Neural cell (in vitro differentiated cells): Measurements from ENCODE around the gene MAPK7.

Experiments
- CTCF ChIP-seq: fragments of 450-650 bp; IDR thresholded peaks from 2 replicates; pipeline ENCODE4 v1.5.1; 2014; ENCODE audit warnings: antibody characterized with exemption, mild to moderate bottlenecking, moderate library complexity; ENCODE audit not compliant: poor library complexity, severe bottlenecking
- EP300 ChIP-seq: fragments of 450-650 bp; conservative IDR thresholded peaks from 2 replicates; pipeline ENCODE4 v1.6.1; 2014; ENCODE audit warnings: antibody characterized with exemption, mild to moderate bottlenecking, moderate library complexity; ENCODE audit not compliant: poor library complexity, severe bottlenecking
- EZH2 ChIP-seq: fragments of 200-600, 300-800 bp; shearing (Covaris generic), sonication (generic); IDR thresholded peaks from 2 replicates; pipeline ENCODE4 v1.6.1; 2014; ENCODE audit warnings: antibody characterized with exemption, low read length, borderline replicate concordance, mild to moderate bottlenecking; ENCODE audit not compliant: insufficient read depth, poor library complexity, severe bottlenecking
- MXI1 ChIP-seq: fragments of 450-650 bp; conservative IDR thresholded peaks from 2 replicates; pipeline ENCODE4 v1.6.1; 2014; ENCODE audit warnings: antibody characterized with exemption, mild to moderate bottlenecking; ENCODE audit not compliant: poor library complexity, severe bottlenecking
- POLR2AphosphoS5 ChIP-seq: IDR thresholded peaks from 2 replicates; pipeline ENCODE4 v1.6.1; 2012
- RAD21 ChIP-seq: fragments of 450-650 bp; conservative IDR thresholded peaks from 2 replicates; pipeline ENCODE4 v1.6.1; 2014; ENCODE audit warnings: antibody characterized with exemption, mild to moderate bottlenecking, moderate library complexity
- SMC3 ChIP-seq: fragments of 450-650 bp; conservative IDR thresholded peaks from 2 replicates; pipeline ENCODE4 v1.6.1; 2014; ENCODE audit warnings: antibody characterized with exemption, mild to moderate bottlenecking, moderate library complexity; ENCODE audit not compliant: poor library complexity
- TAF1 ChIP-seq: IDR thresholded peaks from 2 replicates; pipeline ENCODE4 v1.6.1; 2012; ENCODE audit warnings: low read depth
- TF ChIP-seq, protein P1 (sequence below): IDR thresholded peaks from 2 replicates; pipeline ENCODE4 v1.6.1; 2012; ENCODE audit warnings: borderline replicate concordance

DNA sequence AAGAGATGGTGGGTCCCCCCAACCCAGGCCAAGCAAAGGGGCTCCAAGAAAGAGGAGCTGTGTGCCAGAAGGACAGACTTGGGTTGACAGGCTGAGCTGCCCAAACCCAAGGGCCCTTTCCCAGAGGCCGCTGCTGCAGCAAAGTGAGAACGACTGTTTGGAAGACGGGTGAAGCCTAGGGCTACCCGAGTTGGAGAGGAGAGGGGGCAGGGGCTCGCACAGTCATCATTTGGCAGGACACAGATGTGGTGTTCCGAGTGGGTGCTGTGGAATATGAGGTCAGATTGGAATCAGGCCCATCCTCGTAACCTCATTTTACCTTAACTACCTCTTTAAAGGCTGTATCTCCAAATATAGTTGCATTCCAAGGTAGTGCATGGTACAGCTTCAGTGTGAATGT is 14.0 kb downstream of the MAPK7 start:
- TF ChIP-seq CTCF = no peak
- TF ChIP-seq TAF1 = no peak
- no peak for TF ChIP-seq RAD21
- TF ChIP-seq, protein P1, sequence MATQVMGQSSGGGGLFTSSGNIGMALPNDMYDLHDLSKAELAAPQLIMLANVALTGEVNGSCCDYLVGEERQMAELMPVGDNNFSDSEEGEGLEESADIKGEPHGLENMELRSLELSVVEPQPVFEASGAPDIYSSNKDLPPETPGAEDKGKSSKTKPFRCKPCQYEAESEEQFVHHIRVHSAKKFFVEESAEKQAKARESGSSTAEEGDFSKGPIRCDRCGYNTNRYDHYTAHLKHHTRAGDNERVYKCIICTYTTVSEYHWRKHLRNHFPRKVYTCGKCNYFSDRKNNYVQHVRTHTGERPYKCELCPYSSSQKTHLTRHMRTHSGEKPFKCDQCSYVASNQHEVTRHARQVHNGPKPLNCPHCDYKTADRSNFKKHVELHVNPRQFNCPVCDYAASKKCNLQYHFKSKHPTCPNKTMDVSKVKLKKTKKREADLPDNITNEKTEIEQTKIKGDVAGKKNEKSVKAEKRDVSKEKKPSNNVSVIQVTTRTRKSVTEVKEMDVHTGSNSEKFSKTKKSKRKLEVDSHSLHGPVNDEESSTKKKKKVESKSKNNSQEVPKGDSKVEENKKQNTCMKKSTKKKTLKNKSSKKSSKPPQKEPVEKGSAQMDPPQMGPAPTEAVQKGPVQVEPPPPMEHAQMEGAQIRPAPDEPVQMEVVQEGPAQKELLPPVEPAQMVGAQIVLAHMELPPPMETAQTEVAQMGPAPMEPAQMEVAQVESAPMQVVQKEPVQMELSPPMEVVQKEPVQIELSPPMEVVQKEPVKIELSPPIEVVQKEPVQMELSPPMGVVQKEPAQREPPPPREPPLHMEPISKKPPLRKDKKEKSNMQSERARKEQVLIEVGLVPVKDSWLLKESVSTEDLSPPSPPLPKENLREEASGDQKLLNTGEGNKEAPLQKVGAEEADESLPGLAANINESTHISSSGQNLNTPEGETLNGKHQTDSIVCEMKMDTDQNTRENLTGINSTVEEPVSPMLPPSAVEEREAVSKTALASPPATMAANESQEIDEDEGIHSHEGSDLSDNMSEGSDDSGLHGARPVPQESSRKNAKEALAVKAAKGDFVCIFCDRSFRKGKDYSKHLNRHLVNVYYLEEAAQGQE = no peak
- no peak for TF ChIP-seq EP300
- TF ChIP-seq SMC3 = no peak
- no peak for TF ChIP-seq POLR2AphosphoS5
- no peak for TF ChIP-seq EZH2
- TF ChIP-seq MXI1 = no peak
